ENCODE results near the gene TMEM156. TPM values are rescaled to one million over a fixed set of nuclear protein-coding genes. Genes with fewer than 3 reads are reported as not detected.

TMEM156 gene
- total and polyA plus RNA-seq, 10 of the 15 experiments (the other 5 are each of a cell fraction or from before 2014, with no cell fraction given): 20.8 to 48.3 (median 32.7) TPM

- ChIA-PET CTCF (interaction anchor here (0.6 to 1.0 kb wide), 2 partner anchors 23 to 208 kb away, joined by 3 read pairs; no protein-coding TSS in a partner anchor), POLR2A (no interaction called here), RAD21 (ENCODE audit: unreplicated experiment) (interaction anchor here (1.5 to 2.5 kb wide), 2 partner anchors 22 to 24 kb away, joined by 5 to 8 read pairs; no protein-coding TSS in a partner anchor), SMC1A (ENCODE audit: uncharacterized antibody, unreplicated experiment) (interaction anchor here (1.2 kb wide), 2 partner anchors 24 to 168 kb away, joined by 3 to 4 read pairs; no protein-coding TSS in a partner anchor)
- no peaks in the 10 kb centered on the region; the same call in 1 of the 2 replicates for H3K4me1 ChIP-seq (ENCODE audit: control insufficient read depth, insufficient read depth, low read length)
- no TSS peak for BruUV-seq (replicated peaks)
- intact Hi-C loops (cut with micrococcal nuclease; ENCODE audit: unreplicated experiment) (no loop called here), in situ Hi-C loops (cut with MboI) (no loop called here)
- H2AFZ ChIP-seq (ENCODE audit: control insufficient read depth, low read depth, low read length): no peak overlapping the region
- H3K27ac ChIP-seq (ENCODE audit: control insufficient read depth, insufficient read depth): no peak overlapping the region
- H3K9me3 ChIP-seq (replicated peaks; ENCODE audit: control insufficient read depth, insufficient read depth, low read length): no peaks in the 10 kb centered on the region
- H3K27me3 ChIP-seq (replicated peaks in 1 of 2; ENCODE audit: control insufficient read depth in 2 of 2, insufficient read depth in 2 of 2, low read length in 1 of 2): no peaks in the 10 kb centered on the region
- no peaks in the 10 kb centered on the region for H4K20me1 ChIP-seq (ENCODE audit: control insufficient read depth, insufficient read depth)
- no peak for TF ChIP-seq RAD21 (IDR thresholded peaks at IDR 0.05; ENCODE audit: insufficient read depth, low read depth, low read length)
- TF ChIP-seq GATAD2B (conservative IDR thresholded peaks at IDR 0.05; ENCODE audit: low read depth): no peak
- no peak for TF ChIP-seq ZBTB11 (CRISPR knock-in tag; IDR thresholded peaks at IDR 0.05)
- TF ChIP-seq SMC3 (IDR thresholded peaks at IDR 0.05; ENCODE audit: borderline replicate concordance, low read length): no peak
- no peak for TF ChIP-seq CHD4 (IDR thresholded peaks at IDR 0.05)
- no peak overlapping the region for H3K9ac ChIP-seq (ENCODE audit: control insufficient read depth, insufficient read depth, low read length)
- DNase-seq (ENCODE audit: low read depth, low spot score): no peak
- H3K4me3 ChIP-seq: no peak overlapping the region
- H3K4me2 ChIP-seq (ENCODE audit: control insufficient read depth, insufficient read depth): no peak overlapping the region
- no peaks in the 10 kb centered on the region for H3K79me2 ChIP-seq (ENCODE audit: control insufficient read depth, insufficient read depth, low read length)
- no peaks in the 10 kb centered on the region for H3K36me3 ChIP-seq (ENCODE audit: control insufficient read depth in 2 of 2, insufficient read depth in 2 of 2, low read length in 1 of 2)
- 90% methylated on average over 6 of the region's 6 CpGs for WGBS (ENCODE audit: insufficient coverage, insufficient replicate concordance, low lambda C conversion rate, missing lambda C conversion rate)
- no peak for ATAC-seq
- no peak for FAIRE-seq
Measured at GRCh38 chr4:38926896-38927295, 105.3 kb downstream of the TMEM156 start.

Measured in GM12878 (cell line).